Stimulated activated CD4-positive, alpha-beta T cell treated with anti-CD3 and anti-CD28 coated beads, TNF-alpha, amount 100 ng/mL, for 48 hours (primary cell): ENCODE results near the gene ROBO1.
"Not testable (repeated sequence)": the region's sequence is repeated elsewhere in the genome, so short reads cannot be mapped to it uniquely, and the experiment has no call there.

Experiments
- DNase-seq, 3 donors: peaks; one replicate each; pipeline ENCODE4 v3.0.0-alpha.2; 2020; ENCODE audit warnings: low read depth in 3 of 3

ROBO1 gene

DNA sequence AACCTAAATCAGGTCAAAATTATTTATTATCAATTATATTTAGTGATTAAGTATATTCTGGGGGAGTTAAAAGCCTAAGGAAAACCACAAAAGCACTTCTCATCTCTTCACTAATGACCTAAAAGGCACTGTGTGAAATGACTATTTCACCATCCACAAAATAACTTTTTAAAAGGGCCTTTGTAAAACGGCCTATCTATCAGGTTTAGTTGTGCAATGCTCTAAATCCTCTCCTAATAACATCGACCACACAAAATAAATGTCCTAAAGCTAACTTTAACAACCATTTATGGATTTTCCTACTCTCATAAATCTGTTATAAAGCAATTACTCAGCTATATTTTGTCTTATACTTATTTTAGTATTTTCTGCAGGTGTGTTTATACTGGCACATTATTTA is 1066.3 kb downstream of the ROBO1 start:
- DNase-seq: no peak

- DNase-seq: no peak
Measured at GRCh38 chr3:78698431-78698830, 1069.4 kb downstream of the ROBO1 start.

GRCh38 chr3:78697426-78697825 is 1070.4 kb downstream of the ROBO1 start:
- DNase-seq: no peak

DNA sequence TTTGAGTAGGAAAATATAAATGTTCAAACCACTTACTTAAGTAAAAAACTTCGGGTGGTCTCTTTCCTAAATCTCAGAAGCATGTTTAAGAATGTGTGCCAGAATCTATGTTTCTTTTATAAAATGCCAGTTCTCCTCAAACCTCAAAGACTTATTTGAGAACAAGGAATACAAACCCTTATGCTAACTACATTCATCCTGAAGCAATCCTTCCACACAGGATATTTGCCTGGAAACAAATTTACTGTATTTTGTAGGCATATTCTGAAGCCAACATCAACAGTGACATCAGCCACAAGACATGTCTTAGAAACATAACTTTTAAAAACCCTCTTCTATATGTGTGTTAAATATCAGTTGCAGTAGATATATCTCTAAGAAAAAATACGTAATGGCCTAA is 1077.0 kb downstream of the ROBO1 start:
- DNase-seq: no peak

DNA sequence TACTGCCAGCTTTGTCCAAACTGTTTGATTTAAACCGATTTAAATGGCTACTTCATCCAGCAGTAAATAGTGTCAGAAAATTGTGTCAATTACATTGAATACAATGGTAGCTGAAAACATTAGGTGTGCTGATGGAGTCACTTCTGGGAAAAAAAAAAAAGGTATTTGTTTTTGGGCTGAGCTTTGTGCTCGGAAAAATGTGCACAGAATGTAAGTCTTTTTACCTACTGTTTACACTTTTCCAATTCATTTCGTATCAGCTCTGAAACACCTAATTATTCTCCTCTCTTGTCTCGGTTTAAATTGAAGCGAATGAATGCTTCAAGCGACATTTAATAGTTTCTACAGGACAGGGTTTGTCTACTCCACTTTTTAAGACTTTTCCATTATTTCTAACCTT is 1078.4 kb downstream of the ROBO1 start:
- DNase-seq: no peak

GRCh38 chr3:78687520-78687919 is 1080.3 kb downstream of the ROBO1 start:
- DNase-seq: no peak

DNA sequence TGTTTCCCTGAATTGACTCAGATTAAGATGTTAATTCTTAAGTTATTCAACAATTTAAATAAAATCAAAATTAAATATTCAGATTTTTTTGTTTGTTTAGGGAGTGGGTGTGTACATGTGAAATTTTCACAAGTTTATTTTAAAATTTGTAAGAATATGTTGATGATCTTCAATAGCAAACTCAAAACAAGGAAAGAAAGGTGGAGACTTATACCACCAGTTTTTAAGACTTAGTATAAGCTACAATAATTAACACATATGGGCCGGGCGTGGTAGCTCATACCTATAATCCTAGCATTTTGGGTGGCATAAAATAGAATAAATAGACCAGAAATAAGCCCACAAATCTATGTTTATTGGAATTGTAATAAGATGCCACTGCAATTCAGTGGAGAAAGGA is 1084.5 kb downstream of the ROBO1 start:
- no peak for DNase-seq

DNA sequence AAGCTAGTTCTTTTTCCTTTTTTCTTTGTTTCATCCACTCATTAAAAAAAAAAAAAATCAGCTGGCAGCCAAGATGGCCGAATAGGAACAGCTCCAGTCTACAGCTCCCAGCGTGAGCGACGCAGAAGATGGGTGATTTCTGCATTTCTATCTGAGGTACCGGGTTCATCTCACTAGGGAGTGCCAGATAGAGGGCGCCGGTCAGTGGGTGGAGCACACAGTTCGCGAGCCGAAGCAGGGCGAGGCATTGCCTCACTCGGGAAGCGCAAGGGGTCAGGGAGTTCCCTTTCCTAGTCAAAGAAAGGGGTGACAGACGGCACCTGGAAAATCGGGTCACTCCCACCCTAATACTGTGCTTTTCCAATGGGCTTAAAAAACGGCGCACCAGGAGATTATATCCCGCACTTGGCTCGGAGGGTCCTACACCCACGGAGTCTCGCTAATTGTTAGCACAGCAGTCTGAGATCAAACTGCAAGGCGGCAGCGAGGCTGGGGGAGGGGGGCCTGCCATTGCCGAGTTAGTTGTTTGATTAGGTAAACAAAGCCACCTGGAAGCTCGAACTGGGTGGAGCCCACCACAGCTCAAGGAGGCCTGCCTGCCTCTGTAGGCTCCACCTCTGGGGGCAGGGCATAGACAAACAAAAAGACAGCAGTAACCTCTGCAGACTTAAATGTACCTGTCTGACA is 1092.5 kb downstream of the ROBO1 start:
- not testable (repeated sequence) for DNase-seq

GRCh38 chr3:78670746-78671145 is 1097.1 kb downstream of the ROBO1 start:
- DNase-seq: no peak

DNA sequence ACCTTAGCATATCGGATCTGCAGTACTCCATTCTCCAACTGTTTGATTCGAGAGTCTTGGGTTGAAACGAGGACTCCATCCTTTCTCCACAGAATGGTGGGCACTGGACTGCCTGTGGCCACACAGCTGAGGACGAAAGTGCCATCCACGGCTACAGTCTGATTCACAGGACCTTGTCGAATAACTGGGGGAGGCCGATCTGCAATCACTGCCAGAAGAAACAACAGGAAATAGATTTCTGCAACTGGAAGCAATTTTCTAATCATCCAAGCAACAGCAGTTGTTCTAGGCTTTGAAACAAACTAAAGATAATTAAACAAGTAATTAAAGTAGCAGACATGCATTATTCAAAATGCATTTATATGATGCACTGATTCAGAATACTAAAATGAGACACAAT is 1097.7 kb downstream of the ROBO1 start:
- DNase-seq: no peak

GRCh38 chr3:78668302-78668701 is 1099.5 kb downstream of the ROBO1 start:
- DNase-seq: no peak

GRCh38 chr3:78666470-78666800 is 1101.4 kb downstream of the ROBO1 start:
- DNase-seq: no peak

GRCh38 chr3:78665776-78666469 is 1101.9 kb downstream of the ROBO1 start:
- DNase-seq: no peak

DNA sequence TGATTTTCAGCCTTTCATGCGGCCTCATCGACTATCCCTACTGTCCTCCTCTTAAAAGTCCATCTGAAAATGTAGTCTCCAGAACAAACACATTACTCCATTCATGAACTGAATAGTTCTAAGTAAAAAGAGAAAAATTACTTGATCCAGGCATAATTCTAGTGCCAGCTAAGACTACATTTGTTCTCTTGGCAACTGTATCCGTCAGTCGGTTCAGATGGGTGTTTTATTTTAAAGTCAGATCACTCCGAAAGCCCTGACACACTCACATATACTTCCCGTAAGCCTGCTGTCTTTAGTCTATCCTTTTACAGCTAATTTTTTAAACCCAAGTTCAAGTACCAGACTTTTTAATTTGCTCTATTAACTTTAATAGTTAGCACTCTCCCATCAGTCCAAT is 1102.7 kb downstream of the ROBO1 start:
- no peak for DNase-seq

DNA sequence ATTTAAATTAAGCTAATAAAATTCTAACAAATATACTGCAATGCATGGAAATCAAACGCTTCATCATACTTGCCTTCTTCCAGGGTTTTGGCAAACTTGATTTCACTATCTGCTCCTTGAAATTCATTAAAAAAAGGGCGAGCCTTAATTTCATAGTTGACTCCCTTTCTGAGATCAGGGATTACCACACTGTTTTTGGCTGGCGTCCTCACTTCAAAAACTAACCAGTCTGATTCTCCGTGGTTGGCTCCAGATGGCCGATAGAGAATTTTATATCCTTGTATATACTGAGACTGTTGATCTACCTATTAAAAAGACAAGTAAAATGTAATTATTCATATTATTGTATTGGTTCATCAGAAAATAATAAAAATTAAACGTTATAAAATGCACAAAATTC is 1106.8 kb downstream of the ROBO1 start:
- no peak for DNase-seq

DNA sequence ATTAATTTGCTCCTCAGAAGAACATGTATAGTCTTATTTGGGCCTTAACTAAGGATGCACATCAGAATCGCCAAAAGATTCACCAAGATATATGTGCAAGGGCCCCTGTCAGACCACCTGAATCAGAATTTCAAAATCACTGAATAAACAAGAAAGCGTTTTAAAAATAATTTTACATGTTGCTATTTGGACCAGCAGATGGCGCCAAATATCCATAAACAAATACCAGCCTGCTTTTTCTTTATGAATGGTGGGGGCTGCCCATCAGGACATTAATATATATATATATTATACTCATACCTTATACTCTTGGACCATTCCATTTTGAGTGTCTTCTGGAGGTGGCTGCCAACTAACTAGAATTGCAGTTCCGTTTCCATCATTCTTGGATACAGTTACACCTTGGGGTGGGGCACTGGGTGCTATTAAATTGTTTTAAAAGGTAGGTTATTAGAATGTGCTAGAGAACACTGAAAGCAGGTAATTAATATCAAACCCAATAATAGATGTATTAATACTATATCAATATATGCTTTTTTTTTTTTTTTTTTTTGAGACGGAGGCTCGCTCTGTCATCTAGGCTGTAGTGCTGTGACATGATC is 1108.3 kb downstream of the ROBO1 start:
- peak in 2 of 3 donors; percentile 0 to 14 for DNase-seq

DNA sequence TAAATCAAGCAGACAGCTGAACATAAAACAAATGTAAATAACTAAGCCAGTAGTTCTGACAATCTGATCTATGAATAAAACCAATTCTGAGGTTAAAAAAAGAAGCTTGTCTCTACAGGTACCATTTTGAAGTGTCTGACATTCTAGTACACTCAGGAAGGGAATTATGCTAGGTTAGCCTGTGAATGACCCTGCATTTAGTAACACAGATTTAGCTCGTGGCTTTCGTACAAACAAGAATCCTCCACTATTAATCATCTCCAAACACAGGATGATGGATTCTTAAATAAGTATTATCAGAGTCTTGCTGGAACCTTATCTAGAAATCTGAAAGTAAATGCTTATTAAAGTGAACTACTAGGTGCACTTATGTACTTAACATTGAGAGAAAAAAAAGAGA is 1120.1 kb downstream of the ROBO1 start:
- no peak for DNase-seq

- no peak for DNase-seq
Measured at GRCh38 chr3:78645628-78646310, 1122.0 kb downstream of the ROBO1 start.

GRCh38 chr3:78644847-78645246 is 1123.0 kb downstream of the ROBO1 start:
- DNase-seq: no peak

DNA sequence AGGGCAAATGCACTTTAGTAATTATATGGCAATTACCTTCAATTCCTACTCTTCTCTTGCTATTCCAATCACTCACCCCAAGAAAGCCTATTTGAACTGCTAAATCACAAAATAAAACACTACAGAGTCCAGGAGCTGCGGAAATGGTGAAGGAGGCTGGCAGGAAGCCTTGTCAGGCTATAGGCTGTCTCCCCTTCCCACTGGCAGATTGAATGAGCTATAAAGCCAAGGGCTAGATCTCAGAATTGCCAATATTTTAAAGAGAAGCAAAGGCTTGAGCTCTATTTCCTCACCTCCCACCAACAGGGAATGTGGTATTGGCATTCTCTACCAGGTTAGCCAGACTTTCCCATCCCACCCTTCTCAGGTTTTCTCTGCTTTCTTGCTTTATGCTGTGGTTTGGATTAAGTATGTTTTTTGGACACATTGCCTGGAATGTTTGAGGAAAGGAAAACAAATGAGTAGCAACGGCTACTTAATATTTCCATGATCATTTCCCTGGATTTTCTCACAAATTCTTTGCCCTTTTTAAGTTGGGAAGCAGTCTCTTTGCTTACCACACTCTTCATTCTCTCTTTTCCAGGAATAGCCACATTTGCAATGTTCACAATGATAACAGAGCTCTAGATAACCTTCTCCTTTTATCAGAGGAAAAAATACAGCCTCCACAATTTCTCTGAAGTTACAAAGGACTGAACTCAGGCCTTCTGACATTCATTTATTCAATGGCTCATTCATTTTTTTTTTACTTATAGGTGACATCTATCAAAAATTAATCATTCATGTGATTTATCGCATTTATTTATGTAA is 1125.4 kb downstream of the ROBO1 start:
- no peak for DNase-seq

DNA sequence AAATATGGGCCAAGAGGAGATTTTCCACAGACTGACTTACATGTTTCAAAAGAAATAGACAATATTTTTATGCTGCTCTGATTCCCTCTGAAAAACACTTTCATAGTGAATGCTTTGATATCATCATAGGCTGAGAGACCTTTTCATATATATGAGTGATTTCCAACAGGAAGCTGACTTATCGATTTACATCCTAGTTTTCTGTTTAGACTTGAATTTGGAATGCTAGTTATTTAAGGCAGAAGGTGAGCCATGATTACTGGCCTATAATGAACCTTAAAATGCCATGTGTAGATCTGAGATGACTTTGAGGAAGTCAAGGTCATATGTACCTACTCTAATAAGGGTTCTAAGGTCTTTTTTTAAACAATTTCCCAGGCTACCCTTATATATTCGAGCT is 1126.1 kb downstream of the ROBO1 start:
- no peak for DNase-seq

GRCh38 chr3:78634316-78634715 is 1133.5 kb downstream of the ROBO1 start:
- DNase-seq: no peak
